HL-60 (cell line): ENCODE measurements around the gene ANKRD35. TPM values are rescaled to one million over a fixed set of nuclear protein-coding genes. Genes with fewer than 3 reads are reported as not detected.

Experiments used
- microRNA-seq: library from miRNA; unstranded; fragments of <30 nt; microRNA quantifications from one replicate; pipeline ENCODE4, GENCODE V29; 2018

Gene ANKRD35

Small RNAs within 50 kb of the gene (microRNA-seq; reads per million reads assigned to microRNA genes)
- not detected for gene MIR6736
